Osteoblast (primary cell): ENCODE results near the gene TAF11L5. TPM values are rescaled to one million over a fixed set of nuclear protein-coding genes. Genes with fewer than 3 reads are reported as not detected.
"Not testable (repeated sequence)": the region's sequence is repeated elsewhere in the genome, so short reads cannot be mapped to it uniquely, and the experiment has no call there.

Experiments
- DNase-seq: peaks from one replicate; pipeline ENCODE4 v3.0.0; 2011; ENCODE audit warnings: low spot score, mixed read lengths; ENCODE audit not compliant: insufficient read length; ENCODE audit errors: missing footprints
- H2AFZ ChIP-seq: 2 replicates; pipeline ENCODE4 v1.6.0; 2011; ENCODE audit warnings: mild to moderate bottlenecking, low read length
- H3K27ac ChIP-seq: 2 replicates; pipeline ENCODE4 v1.5.1; 2011; ENCODE audit warnings: mild to moderate bottlenecking, low read depth, low read length, moderate library complexity
- H3K27me3 ChIP-seq: 2 replicates; pipeline ENCODE4 v1.6.0; 2012; ENCODE audit warnings: mild to moderate bottlenecking, control low read depth, inconsistent platforms, low read length, moderate library complexity; ENCODE audit not compliant: insufficient read depth
- H3K36me3 ChIP-seq: 2 replicates; pipeline ENCODE4 v1.5.1; 2011; ENCODE audit warnings: mild to moderate bottlenecking, low read length, control low read depth, moderate library complexity; ENCODE audit not compliant: insufficient read depth
- H3K4me1 ChIP-seq: 2 replicates; pipeline ENCODE4 v1.5.1; 2011; ENCODE audit warnings: mild to moderate bottlenecking, low read length, control low read depth, moderate library complexity; ENCODE audit not compliant: insufficient read depth
- H3K4me2 ChIP-seq: 2 replicates; pipeline ENCODE4 v1.6.0; 2011; ENCODE audit warnings: mild to moderate bottlenecking, low read length; ENCODE audit not compliant: insufficient read depth
- H3K4me3 ChIP-seq: fragments of 200-600 bp; sonication (generic); 3 replicates; pipeline ENCODE4 v1.5.1; 2012; ENCODE audit warnings: mild to moderate bottlenecking, low read length, inconsistent platforms; ENCODE audit not compliant: insufficient read depth
- H3K79me2 ChIP-seq: 2 replicates; pipeline ENCODE4 v1.6.0; 2012; ENCODE audit warnings: mild to moderate bottlenecking, low read length, control low read depth, inconsistent platforms; ENCODE audit not compliant: insufficient read depth
- H3K9me3 ChIP-seq: 2 replicates; pipeline ENCODE4 v1.5.1; 2011; ENCODE audit warnings: low read depth, low read length, control low read depth
- H4K20me1 ChIP-seq: 2 replicates; pipeline ENCODE4 v1.6.0; 2012; ENCODE audit warnings: mild to moderate bottlenecking, low read length, control low read depth; ENCODE audit not compliant: insufficient read depth
- CTCF ChIP-seq: IDR thresholded peaks from 2 replicates; pipeline ENCODE4 v1.5.1; 2011; ENCODE audit warnings: mild to moderate bottlenecking, low read depth, low read length, moderate library complexity; ENCODE audit errors: extremely low read depth
- total RNA-seq: library from RNA; depleted of rRNA; stranded (reverse); fragments of >200 nt; gene quantifications from 2 replicates; pipeline ENCODE4 v1.2.3, GENCODE V29; 2012

TAF11L5 gene
- total RNA-seq, 1 donor, result not detected

- no peak for TF ChIP-seq CTCF
- Histone ChIP-seq H4K20me1 (no peaks in the 10 kb centered on the region), H2AFZ (no peak overlapping the region), H3K4me2 (no peak overlapping the region), H3K9me3 (no peaks in the 10 kb centered on the region), H3K27me3 (no peaks in the 10 kb centered on the region), H3K4me3 (no peak overlapping the region), H3K27ac (no peak overlapping the region), H3K79me2 (no peaks in the 10 kb centered on the region), H3K4me1 (no peaks in the 10 kb centered on the region), H3K36me3 (no peaks in the 10 kb centered on the region)
- no peak for DNase-seq
These were observed 27.6 kb upstream of the TAF11L5 start for GRCh38 chr5:17497446-17497845.

- H3K4me1 ChIP-seq, H3K79me2 ChIP-seq, H3K27ac ChIP-seq, H2AFZ ChIP-seq, H3K4me2 ChIP-seq, H3K36me3 ChIP-seq, DNase-seq, H3K27me3 ChIP-seq, H3K9me3 ChIP-seq, H3K4me3 ChIP-seq, H4K20me1 ChIP-seq: not testable (repeated sequence)
These were observed 27.1 kb upstream of the TAF11L5 start, which contains the start of gene TAF11L2 for GRCh38 chr5:17497931-17498330. Gene TAF11L2 (plus strand): TSS chr5:17498231.

- no peaks in the 10 kb centered on the region for H3K36me3 ChIP-seq
- TF ChIP-seq CTCF, result no peak
- H3K4me2 ChIP-seq, result no peak overlapping the region
- H3K27ac ChIP-seq, result no peak overlapping the region
- no peaks in the 10 kb centered on the region for H3K4me1 ChIP-seq
- H3K27me3 ChIP-seq, result no peaks in the 10 kb centered on the region
- H2AFZ ChIP-seq, result no peak overlapping the region
- no peak overlapping the region for H3K4me3 ChIP-seq
- H4K20me1 ChIP-seq, result no peaks in the 10 kb centered on the region
- H3K79me2 ChIP-seq, result no peaks in the 10 kb centered on the region
- no peak for DNase-seq
- no peaks in the 10 kb centered on the region for H3K9me3 ChIP-seq
These were observed 13.2 kb upstream of the TAF11L5 start for GRCh38 chr5:17511775-17512325.

- H3K4me2 ChIP-seq, H3K27me3 ChIP-seq, H3K36me3 ChIP-seq, DNase-seq, H3K4me1 ChIP-seq, H3K9me3 ChIP-seq, H2AFZ ChIP-seq, H3K27ac ChIP-seq, H3K79me2 ChIP-seq, H3K4me3 ChIP-seq, H4K20me1 ChIP-seq: not testable (repeated sequence)
These were observed 7.5 kb upstream of the TAF11L5 start for GRCh38 chr5:17517526-17517925.

- H3K4me2 ChIP-seq, H2AFZ ChIP-seq, H3K27me3 ChIP-seq, H3K36me3 ChIP-seq, H3K27ac ChIP-seq, H3K4me3 ChIP-seq, DNase-seq, H4K20me1 ChIP-seq, H3K4me1 ChIP-seq, H3K9me3 ChIP-seq, H3K79me2 ChIP-seq: not testable (repeated sequence)
These were observed 7.0 kb upstream of the TAF11L5 start, which contains the start of gene TAF11L3 for GRCh38 chr5:17518067-17518466. Gene TAF11L3 (plus strand): TSS chr5:17518367.

- H3K4me2 ChIP-seq, DNase-seq, H3K4me3 ChIP-seq, H3K9me3 ChIP-seq, H3K27me3 ChIP-seq, H3K27ac ChIP-seq, H2AFZ ChIP-seq, H4K20me1 ChIP-seq, H3K79me2 ChIP-seq, H3K4me1 ChIP-seq, H3K36me3 ChIP-seq: not testable (repeated sequence)
These were observed 5.5 kb upstream of the TAF11L5 start for GRCh38 chr5:17519508-17519907.

GRCh38 chr5:17521501-17521900, 3.5 kb upstream of the TAF11L5 start, which contains the start of gene TAF11L4:
Gene TAF11L4 (plus strand): TSS chr5:17521801.
- H3K27me3 ChIP-seq, H3K9me3 ChIP-seq, H3K79me2 ChIP-seq, H3K4me3 ChIP-seq, H3K4me1 ChIP-seq, H2AFZ ChIP-seq, DNase-seq, H3K27ac ChIP-seq, H3K4me2 ChIP-seq, H4K20me1 ChIP-seq, H3K36me3 ChIP-seq: not testable (repeated sequence)

- H3K27me3 ChIP-seq, H3K9me3 ChIP-seq, H3K79me2 ChIP-seq, H3K36me3 ChIP-seq, H3K4me1 ChIP-seq, H3K27ac ChIP-seq, H3K4me3 ChIP-seq, H2AFZ ChIP-seq, H3K4me2 ChIP-seq, DNase-seq, H4K20me1 ChIP-seq: not testable (repeated sequence)
These were observed 1.5 kb downstream of the TAF11L5 start for GRCh38 chr5:17526504-17526903.
